Measurements from ENCODE around the gene TENM4.

DNA sequence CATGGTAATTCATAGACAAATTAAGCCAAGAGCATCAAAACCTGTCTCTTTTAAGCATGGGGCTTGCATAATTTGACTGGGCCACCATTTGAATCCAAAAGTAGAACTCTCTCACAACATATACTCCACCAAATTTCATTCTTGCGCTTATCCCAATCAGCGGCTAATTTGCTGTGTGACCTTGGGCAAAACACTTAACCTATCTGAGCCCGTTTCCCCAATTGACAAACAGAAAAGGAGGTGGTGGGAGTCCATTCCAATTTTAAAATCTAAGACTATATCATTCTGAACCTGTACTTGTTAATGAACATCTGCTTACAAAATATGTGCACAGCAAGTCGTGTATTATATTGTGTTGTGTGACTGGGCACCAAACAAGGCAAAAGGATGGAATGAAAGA is 528.1 kb downstream of the TENM4 start:
- no peak for TF ChIP-seq CTCF (IDR thresholded peaks at IDR 0.05)
- TF ChIP-seq, protein P1, sequence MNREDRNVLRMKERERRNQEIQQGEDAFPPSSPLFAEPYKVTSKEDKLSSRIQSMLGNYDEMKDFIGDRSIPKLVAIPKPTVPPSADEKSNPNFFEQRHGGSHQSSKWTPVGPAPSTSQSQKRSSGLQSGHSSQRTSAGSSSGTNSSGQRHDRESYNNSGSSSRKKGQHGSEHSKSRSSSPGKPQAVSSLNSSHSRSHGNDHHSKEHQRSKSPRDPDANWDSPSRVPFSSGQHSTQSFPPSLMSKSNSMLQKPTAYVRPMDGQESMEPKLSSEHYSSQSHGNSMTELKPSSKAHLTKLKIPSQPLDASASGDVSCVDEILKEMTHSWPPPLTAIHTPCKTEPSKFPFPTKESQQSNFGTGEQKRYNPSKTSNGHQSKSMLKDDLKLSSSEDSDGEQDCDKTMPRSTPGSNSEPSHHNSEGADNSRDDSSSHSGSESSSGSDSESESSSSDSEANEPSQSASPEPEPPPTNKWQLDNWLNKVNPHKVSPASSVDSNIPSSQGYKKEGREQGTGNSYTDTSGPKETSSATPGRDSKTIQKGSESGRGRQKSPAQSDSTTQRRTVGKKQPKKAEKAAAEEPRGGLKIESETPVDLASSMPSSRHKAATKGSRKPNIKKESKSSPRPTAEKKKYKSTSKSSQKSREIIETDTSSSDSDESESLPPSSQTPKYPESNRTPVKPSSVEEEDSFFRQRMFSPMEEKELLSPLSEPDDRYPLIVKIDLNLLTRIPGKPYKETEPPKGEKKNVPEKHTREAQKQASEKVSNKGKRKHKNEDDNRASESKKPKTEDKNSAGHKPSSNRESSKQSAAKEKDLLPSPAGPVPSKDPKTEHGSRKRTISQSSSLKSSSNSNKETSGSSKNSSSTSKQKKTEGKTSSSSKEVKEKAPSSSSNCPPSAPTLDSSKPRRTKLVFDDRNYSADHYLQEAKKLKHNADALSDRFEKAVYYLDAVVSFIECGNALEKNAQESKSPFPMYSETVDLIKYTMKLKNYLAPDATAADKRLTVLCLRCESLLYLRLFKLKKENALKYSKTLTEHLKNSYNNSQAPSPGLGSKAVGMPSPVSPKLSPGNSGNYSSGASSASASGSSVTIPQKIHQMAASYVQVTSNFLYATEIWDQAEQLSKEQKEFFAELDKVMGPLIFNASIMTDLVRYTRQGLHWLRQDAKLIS (CRISPR knock-in tag; IDR thresholded peaks at IDR 0.05; ENCODE audit: borderline replicate concordance) = no peak
- no peak for TF ChIP-seq E2F4 (CRISPR knock-in tag; IDR thresholded peaks at IDR 0.05; ENCODE audit: borderline replicate concordance, low read depth)
- no peak for TF ChIP-seq ELF4 (CRISPR knock-in tag; IDR thresholded peaks at IDR 0.05; ENCODE audit: low read depth)
- TF ChIP-seq ZNF281 (CRISPR knock-in tag; IDR thresholded peaks at IDR 0.05) = no peak
- TF ChIP-seq, protein P2, sequence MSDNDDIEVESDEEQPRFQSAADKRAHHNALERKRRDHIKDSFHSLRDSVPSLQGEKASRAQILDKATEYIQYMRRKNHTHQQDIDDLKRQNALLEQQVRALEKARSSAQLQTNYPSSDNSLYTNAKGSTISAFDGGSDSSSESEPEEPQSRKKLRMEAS (CRISPR knock-in tag; IDR thresholded peaks at IDR 0.05) = no peak
- TF ChIP-seq CREM (CRISPR knock-in tag; IDR thresholded peaks at IDR 0.05) = no peak
- no peak for TF ChIP-seq TCF7 (CRISPR knock-in tag; IDR thresholded peaks at IDR 0.05; ENCODE audit: low read depth)
- no peak for TF ChIP-seq CREB1 (CRISPR knock-in tag; IDR thresholded peaks at IDR 0.05)
- TF ChIP-seq NR2C2 (CRISPR knock-in tag; IDR thresholded peaks at IDR 0.05) = no peak
- TF ChIP-seq SOX15 (CRISPR knock-in tag; IDR thresholded peaks at IDR 0.05) = no peak
- no peak for TF ChIP-seq JUN (CRISPR knock-in tag; IDR thresholded peaks at IDR 0.05)

Data from WTC11 (cell line).